DLD1 (cell line): ENCODE results near the gene SDK2.
"Not testable (repeated sequence)": the region's sequence is repeated elsewhere in the genome, so short reads cannot be mapped to it uniquely, and the experiment has no call there.

Source experiments
- in situ Hi-C: cut with HindIII; loops from 2 replicates; pipeline ENCODE4 v1.10.0; 2017; ENCODE audit warnings: low sequenced_read_pairs

The SDK2 gene

DNA sequence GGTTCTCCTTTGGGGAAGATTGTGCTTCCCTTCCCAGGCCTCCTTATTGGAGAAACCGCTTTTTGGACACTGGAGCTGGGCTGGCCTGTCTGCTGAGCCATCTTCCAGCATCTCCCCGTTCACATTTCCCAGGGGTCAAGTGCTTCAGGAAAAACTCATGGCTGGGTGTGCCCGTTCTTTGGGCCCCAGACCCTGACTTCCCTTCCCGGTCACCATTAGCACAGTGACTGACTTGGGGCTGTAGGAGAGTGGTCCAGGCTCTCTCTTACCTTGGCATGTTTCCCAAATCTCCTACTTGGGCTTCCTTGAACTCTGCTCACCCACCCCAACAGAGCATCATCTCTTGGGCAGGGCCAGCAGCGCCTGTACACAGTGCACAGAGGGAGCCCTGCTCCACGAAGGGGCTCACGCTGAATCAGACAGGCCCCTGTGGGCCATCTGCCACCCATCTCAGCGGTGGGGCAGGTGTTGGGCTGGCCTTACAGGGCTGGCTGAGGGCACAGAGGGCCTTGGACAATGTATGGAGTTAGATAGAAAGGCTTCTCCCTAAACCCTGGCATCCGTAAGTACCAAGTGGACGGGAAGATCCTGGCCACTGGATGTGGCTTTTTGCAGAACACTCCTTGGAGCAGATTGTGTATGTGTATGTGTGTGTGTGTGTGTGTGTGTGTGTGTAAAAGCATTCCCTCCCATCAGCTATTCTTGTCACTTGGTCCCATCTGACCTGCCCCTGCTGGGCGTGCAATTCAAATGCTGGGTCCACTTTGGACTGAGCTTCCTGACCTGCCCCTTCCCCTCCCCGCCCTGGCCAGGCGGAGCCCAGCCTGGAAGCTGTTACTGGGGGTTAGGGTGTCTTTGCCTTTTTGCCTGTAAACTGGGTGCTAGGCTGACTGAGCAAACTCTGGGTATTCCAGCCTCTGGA, 307.6 kb downstream of the SDK2 start:
- in situ Hi-C loops, result no loop called here

DNA sequence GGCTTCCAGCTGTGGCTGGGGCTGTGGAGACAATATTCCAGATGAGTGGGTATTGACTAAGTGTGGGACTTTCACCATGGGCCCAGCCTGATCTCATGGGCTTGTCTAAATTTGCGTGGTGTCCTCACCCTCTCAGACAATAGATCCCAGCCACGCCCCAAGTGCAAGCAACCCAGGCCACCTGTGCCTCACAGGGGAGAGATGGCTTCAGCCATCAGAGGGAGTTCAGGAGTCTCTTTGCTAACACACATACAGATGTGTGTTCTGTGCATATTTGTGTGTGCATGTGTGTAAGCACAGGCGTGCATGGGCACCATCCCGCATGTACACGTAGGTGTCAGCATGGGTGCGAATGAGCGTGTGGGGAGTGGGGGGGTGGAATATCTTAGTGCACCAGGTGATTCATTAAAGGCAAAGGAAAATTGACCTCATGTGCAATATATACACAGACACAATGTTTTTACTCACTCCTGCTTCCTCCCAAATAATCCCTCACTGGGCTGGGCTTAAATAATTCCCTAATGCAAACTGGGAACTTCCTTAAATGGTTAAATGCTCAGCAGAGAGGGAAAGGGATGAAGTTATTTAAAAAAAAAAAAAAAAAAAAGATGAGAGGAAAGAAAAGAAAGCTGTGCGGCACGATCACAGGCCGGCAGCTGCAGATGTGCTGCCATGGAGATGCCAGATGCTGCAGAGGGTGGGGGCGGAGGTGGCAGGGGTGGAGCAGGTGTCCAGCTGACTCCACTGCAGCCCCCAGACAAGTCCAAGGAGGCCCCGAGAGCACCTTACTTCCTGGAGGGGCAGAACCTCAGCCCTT, 308.4 kb downstream of the SDK2 start:
- in situ Hi-C loops, result no loop called here

DNA sequence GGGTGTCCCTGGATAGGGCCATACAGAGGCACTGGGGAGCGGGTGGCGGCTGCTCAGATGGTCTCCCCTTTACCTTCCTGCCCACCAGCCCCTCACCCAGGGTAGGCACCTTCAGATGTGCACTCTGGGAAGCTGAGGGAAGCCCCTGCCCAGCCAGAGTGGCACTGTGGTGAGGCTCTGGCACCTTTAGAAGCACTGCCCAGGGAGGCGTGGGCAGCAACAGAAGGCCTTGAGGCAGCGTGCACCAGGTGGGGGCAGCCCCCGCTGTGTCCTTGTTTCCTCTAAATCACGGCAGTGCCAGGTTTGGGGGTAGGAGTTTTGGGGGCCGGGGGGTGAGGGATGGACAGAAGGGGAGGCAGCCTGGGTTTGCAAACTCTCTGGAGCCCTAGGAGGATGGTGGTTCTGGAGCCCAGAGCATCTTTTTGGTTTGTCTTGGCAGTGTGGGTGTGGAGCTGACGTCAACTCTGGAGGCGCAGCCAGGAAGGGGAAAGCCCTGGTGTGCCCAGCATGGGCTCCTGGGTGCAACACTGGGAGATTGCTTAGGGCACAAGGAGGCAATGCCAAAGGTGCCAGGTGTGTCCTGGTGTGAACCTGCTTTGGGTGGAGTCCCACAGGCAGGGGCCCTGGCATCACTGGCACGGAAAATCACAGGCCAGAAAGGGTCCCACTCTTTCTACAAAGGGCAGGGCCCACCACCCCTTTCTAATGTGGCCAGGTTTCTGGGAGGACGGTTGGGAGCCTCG, 309.3 kb downstream of the SDK2 start:
- in situ Hi-C loops, result no loop called here

DNA sequence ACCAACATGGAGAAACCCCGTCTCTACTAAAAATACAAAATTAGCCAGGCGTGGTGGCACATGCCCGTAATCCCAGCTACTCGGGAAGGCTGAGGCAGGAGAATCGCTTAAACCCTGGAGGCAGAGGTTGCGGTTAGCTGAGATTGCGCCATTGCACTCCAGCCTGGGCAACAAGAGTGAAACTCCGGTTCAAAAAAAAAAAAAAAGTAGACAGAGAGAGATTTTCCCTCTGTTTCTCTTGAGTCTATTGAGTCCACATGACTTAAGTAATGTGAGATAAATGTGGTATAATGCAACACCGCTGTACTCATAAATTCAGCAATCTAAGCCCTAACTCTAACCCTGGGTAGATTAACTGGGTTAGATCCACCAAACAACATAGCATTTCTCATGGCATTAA, 310.8 kb downstream of the SDK2 start:
- in situ Hi-C loops, result not testable (repeated sequence)

DNA sequence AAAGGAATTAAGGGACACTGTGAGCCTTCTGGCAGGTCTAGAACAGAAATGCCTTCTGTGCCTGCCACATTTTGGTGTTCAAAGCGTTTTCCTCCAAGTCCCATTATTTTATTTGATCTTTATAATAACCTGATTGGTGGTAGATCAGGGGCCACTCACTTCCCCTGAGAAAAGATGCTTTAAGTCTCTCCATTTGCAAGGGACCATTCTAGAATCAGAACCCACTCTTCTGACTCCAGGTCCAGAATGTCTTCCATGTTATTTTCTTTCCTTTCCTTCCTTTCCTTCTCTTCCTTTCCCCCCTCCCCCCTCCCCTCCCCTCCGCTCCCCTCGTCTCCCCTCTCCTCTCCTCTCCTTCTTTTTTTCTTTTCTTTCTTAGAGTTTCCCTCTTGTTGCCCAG, 313.2 kb downstream of the SDK2 start:
- in situ Hi-C loops, result no loop called here

DNA sequence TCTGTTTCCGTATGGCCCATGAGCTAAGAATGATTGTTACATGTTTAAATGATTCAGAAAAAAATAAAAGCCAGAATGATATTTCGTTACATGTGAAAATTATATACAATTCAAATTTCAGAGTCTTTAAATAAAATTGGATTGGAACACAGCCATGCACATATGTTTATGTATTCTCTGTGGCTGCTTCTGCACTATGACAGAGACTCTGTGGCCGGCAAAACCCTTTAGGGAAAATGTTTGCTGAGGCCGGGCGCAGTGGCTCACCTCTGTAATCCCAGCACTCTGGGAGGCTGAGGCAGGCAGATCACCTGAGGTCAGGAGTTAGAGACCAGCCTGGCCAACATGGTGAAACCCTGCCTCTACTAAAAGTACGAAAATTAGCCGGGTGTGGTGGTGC, 316.6 kb downstream of the SDK2 start:
- in situ Hi-C loops, result no loop called here

DNA sequence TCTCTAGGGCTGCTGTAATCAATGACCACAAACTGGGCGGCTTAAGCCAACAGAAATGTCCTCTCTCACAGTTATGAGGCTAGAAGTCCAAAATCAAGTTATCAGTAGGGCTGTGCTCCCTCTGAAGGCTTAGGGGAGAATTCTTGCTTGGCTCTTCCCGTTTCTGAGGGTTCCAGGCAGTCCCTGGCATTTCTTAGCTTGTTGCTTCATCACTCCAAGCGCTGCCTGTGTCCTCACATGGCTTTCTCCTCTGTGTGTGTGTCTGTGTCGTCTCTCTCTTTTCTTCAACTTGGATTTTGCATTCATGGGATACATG, 318.8 kb downstream of the SDK2 start:
- in situ Hi-C loops, result no loop called here

DNA sequence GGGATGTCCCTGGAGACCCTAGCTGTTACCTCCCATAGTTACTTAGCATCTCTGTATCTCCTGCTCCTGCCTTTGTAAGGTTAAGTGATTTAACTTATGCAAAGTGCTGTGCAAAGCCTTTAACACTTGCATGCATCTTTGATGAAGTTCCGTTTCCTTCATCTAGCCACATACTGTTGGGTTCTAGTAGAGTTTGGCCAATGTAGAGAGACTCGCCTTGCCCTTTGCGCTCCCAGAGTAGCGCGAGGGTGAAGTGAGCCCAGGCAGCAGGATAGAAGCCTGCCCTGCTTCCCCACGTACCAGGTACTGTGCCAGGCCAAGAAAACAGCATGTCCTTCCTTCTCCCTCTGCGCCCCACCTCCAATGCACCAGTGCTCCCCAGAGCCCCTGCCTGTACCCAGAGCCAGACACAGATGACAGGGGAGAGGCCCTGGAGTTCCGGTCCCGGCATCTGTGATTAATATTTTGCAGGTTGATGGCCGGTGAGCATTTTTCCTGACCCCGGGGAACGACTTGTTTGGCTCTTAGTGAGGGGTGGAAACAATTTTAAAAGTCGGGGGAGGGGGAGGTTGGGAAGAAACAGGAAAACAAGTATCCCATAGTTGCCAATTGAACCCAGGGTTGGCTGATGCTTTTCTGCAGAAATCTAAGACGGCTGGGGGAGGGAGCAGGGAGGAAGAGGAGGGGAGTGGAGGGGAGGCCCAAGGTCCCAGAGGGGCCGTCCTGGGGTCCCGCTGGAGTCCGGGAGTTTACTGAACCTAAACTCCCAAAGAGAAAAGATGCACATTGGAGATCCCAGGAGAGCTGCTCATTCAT, 319.3 kb downstream of the SDK2 start:
- in situ Hi-C loops, result no loop called here

DNA sequence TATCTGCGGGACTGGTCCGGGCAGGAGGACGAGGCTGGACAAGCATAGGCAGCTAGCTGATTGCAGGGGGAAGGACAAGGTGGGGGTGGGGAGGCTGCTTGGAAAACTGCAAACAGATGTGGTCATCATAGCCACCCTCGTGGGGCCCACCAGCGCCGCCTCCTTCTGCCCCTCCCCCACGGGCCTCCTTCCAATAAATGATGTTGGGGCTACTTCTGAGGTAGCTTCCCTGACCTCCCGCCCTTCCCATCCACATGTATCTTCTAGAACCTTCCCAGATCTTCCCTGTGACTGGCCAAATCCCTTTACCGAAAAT, 320.1 kb downstream of the SDK2 start:
- in situ Hi-C loops, result no loop called here

DNA sequence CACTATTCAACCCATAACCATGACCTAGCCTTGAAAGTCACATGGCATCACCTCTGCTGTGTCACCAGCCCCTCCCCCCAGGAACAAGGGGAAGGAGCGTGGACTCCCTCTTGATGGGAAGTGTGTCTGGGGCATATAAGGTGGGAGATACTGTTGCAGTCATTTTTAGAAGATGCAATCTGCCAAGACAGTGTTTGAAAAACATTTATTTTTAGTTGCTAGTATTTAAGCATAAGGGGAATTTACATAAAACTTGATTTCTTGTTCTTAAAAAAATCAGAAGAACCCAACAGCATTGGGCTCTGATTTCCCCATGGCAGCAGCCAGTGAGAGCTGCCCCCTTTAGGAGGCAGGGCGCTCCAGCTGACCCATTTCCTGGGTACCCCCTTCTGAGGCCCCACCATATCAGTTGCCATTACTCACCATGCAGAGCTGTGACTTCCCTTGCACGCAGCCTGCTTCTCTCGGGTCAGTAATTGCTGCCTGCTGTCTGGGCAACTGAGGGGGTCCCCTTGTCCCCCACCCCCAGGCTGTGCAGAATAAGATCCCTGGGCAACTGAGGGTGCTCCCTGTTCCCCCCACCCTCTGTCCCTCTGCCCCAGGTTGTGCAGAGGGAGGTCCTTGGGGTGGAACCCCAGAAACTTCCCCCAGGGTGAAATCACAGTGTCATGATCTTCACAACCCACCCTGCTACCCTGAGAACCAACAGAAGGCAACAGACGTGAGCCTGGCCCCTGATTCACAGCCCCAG, 320.7 kb downstream of the SDK2 start:
- in situ Hi-C loops, result no loop called here

DNA sequence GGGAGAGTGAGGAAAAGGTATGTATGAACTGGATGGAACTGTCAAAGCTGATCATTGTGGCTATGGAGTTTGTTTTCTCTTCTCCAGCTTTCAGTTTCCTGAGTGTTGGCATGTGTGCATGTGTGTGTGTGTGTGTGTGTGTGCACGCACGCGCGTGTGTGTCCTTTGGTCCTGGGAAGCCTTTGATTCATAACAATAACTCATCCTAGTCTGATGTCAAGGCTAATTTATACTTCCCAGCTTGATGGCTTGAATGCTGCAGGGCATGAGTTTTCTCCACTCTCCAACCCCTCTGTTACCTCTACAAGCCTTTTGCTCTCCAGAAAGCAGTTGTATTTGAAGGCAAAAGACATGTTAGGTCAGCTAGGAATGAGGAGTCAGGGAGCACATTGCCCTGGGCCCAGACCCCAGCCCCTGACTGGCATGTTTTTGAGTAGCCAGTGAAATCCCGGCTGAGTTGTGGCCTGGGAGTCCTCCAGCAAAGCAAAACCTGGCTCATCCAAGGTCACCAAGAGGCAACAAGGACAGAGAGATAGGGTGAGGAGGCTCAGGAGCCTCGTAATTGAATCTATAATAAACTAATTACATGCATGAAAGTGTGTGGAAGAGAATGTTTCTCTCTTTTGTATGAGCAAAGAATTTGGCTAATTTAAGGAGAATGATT, 323.5 kb downstream of the SDK2 start:
- in situ Hi-C loops, result no loop called here

DNA sequence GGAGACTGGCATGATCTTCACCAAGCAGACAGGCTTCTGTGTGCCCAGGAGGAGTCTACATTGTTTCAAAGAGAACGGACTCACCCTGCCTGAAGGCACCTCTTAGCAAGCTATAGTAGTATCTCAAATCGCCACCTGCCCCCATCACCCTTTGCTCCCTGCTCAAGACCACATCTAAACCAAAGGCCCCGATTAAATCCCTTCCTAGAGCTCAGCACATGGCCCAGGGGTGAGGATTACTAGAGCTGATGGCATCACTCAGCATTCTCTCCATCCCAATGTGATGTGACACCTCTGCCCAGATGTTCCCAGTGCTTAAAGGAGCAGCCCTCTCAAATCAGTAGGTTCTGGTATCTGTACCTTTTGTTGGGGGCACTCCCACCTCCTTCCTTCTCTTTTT, 324.5 kb downstream of the SDK2 start:
- in situ Hi-C loops, result no loop called here

DNA sequence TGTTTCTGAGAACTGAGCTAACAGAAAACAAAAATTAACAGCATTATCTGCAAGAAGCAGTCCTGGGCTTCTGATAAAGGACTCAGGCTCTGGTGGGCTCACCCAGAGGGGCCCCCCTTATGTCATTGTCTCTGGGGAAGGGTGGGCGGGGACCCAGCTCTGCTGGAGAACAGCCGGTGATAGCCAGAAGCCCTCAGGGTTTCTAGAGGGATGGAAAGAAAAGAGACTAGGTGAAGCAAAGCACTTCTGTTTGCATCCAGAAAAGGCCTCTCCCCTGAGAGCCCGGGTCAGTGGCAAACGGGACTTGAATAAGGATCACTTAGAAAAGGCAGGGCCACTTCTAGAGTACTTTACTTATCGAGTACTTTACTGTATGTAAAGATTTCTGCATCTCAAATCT, 325.4 kb downstream of the SDK2 start:
- in situ Hi-C loops, result no loop called here

DNA sequence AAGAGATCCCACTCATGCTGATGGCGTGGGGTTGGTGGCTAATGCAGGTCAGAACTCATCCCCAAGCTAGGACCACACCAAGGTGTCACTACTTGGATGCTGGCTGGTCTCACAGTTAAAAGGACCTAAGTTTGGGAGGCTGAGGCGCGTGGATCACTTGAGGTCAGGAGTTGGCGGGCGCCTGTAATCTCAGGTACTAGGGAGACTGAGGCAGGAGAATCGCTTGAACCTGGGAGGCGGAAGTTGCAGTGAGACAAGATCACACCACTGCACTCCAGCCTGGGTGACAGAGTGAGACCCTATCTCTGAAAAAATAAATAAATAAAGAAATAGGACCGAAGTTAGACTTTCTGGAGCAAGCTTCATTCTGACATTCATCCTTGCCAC, 325.8 kb downstream of the SDK2 start:
- in situ Hi-C loops, result no loop called here

DNA sequence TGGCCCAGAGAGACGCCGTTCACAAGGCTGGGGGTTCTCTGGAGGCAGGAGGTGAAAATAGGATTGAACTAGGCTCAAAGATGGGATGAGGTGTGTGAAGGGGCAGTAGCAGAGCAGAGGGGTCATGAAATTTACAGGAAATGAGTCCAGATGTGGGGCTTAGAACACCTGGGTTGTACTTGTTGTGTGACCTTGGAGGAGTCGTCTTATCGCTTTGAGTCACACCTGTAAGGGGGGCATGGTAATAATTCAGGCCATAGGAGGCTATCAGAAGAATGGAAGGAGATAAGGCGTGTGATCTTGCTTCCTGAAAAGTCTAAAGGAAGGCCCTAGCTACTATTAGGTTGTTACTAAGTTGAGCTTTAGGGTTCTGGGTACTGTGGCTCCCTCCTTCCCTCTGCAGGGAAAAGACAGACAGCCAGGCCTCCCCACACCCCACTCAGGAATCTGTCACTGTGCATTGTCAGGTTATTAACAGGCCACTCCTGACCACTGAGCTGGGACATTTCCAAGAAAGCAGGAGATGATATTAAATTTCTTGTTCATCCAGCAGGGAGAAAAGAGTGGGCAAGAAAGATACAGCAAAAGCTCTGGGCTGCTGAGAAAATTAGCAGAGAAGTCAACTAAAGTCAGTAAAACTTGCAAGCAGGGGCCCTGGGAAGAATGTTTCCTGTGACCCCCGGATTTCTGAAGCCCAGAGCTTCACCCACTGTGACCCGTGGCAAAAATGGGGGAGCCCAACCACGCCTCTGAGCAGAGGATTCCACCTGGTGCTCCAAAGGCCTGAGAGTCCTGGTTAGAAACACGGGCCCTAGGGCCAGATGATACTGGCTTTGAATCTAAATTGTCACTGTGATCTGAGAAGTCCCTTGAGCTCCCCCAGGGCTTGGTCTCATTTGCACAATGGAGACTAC, 326.5 kb downstream of the SDK2 start:
- in situ Hi-C loops, result no loop called here

DNA sequence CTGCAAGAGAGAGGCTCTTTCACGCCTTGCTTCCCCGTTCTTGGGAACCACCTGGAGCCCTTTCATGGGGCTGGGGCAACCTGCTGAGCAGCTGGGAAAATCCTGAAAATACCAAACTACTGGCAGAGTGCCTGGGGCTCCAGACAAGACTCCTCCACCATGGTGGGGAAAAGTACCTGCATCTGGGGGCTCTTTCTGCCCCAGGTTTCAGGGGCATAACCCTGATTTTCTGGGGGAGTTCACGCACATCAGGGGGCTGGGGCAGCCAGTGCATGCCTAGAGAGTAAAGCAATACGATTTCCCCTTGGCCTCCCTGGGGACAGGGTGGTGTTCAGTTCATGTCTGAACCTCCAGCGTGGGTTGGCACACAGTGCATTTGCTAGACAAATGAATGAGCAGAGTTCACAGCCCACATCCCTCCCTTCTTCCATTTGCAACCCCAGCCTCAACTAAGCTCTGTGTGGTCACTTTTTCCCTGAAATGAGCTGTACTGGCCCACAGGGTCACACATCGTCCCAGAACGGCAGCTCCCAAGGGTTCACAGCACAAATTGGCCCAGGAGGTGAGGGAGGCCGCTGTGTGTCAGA, 327.2 kb downstream of the SDK2 start:
- in situ Hi-C loops, result no loop called here

DNA sequence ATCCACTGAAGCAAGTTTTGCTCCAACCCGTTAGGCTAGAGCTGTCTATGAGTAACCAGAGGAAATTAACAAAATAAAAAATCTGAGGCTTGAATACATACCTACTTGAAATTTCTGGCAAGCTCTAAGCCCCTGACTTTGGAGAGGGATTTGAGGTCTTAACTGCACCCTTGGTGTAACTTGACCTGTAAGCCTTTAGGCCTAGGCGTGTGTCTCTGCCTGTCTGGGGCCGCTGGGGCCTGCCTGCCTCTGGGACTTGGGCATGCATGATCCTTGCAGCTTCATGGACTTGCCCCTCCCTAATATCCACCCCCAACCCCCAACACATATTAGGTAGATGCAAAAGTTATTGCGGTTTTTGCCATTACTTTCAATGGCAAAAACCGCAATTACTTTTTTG, 328.8 kb downstream of the SDK2 start:
- in situ Hi-C loops, result no loop called here

DNA sequence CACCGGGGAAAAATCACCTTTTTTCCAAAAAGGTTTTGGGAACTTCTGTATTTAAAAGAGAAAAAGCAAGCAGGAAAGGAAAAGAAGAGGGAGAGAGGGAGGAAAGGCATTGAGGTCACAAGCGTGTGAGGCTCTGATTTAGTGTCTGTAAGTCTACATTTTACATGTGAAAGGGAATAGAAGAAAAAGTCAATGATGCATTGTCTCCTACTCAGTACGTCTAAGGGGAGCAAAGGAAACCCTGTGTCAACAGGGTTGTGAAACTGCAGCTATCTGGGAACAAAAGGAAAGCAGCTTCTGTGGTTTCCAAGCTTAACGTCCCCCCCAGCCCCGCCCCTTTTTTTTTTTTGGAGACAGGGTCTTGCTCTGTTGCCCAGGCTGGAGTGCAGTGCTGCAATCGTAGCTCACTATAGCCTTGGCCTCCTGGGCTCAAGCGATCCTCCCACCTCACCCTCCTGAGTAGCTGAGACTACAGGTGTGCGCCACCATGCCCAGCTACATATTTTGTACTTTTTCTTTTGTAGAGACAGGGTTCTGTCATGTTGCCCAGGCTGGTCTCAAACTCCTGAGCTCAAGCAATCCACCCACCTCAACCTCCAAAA, 330.6 kb downstream of the SDK2 start:
- in situ Hi-C loops, result no loop called here
